ENCODE measurements around the gene AJM1.
A peak's percentile ranks its signal among the peaks of the same experiment; 100 is the strongest.
"Not testable (repeated sequence)": the region's sequence is repeated elsewhere in the genome, so short reads cannot be mapped to it uniquely, and the experiment has no call there.

Gene AJM1

DNA sequence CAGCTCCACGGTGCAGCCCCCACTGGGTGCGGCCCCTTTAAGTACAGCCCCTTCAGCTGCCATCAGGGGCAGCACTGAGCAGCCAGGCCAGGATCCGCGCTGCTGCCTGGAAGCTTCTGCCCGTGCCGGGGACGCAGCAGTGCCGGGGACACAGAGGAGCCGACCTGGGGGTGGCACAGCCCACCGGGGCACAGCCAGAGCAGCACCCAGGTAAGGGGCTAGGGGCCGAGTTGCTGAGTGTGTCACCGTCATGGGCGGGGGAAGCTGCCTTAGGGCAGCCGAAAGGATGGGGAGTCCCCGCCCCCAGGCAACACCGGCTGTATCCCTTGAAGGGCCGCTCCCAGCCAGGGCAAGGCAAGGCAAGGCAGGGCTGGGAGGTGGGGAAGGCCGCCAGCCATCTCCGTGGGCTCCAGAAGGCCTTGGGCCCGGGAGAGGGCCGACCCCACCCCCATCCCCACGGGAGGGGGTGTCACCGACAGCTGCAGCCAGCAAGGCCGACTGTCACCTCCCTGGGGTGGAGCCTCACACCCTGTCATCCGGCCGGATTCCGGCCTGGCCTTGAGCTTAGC, at the start of gene AJM1:
TSS of gene AJM1 (plus strand) at position 99 of the 569 bp plus-strand sequence. CDS start 1,937 bp downstream, outside the sequence.
- peak; percentile 80 for DNase-seq

DNA sequence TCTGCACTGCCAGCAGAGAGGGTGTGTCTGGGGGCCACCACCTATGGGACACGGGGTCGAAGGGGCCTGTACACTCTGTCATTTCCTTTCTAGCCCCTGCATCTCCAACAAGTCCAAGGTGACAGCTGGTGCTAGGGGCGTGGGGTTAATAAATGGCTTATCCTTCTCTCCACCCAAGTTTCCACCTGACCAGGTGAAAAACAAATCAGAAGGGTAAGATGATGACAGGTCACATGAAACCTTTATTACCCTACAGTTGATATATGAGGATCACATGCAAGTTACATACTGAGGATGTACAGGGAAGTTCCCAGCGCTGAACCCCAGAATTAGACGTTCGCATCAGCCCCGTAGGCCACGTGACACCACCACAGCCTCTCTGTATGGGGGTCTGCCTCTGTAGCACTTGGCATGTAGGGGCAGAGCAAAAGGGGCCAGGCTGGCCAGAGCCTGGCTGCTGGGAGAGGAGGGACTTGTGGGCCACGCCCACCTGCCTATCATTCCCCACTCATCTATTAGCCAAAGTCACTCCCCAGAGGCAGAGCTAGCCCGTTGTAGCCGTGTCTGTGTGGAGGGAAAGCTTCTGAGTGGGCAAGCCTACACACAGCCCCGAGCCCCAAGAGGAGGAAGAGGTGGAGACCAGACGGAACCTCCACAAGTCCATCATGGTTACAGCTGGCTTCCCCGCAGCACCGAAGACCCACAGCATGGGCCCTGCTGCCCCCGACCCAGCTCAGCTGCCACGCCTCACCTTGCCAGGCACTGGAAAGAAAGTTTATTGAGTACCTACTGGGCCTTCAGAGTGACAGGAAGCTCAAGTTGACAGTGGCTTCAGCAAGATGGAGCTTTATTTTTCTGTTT, 49.0 kb upstream of the AJM1 start:
- DNase-seq: no peak

DNA sequence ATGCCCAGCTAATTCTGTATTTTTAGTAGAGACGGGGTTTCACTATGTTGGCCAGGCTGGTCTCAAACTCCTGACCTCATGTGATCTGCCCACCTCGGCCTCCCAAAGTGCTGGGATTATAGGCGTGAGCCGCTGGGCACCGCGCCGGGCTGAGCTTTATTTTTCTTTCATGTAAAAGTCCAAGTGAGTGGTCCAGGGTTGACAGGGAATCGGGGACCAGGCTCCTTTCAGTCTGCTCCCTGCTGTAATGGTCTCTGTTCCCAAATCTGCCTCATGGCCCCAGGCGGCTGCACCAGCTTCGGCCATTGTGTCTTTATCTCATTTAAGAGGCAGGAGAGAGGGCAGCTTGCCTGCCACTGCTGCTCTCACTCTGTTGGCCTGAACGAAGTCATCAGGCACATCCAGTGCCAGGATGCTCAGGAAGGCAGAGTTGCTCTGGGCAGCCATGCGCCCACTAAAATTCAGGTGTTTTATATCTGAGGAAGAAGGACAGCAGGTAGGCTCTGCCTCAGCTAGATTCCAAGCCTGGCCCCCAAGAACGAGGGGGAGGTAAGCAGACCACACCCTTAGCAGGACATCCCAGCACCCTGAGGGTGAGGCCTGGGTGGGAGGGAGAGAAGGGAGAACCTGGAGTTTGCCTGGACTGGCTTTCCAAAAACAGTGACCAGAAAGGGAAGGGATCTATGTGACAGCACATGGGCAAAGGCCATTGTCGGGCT, 47.8 kb upstream of the AJM1 start:
- DNase-seq: no peak

DNA sequence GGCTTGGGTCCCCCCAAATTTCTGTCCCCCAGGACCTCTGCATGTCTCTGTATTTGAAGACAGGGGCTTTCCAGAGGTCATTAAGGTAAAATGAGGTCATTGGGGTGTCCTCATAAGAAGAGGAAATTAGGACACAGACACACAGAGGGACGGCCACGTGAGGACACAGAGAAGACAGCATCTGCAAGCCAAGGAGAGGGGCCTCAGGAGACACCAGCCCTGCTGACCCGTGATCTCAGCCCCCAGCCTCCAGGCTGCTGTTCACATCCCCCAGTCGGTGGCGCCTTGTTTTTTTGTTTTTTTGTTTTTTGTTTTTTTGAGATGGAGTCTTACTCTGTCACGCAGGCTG, 47.3 kb upstream of the AJM1 start:
- DNase-seq: no peak

DNA sequence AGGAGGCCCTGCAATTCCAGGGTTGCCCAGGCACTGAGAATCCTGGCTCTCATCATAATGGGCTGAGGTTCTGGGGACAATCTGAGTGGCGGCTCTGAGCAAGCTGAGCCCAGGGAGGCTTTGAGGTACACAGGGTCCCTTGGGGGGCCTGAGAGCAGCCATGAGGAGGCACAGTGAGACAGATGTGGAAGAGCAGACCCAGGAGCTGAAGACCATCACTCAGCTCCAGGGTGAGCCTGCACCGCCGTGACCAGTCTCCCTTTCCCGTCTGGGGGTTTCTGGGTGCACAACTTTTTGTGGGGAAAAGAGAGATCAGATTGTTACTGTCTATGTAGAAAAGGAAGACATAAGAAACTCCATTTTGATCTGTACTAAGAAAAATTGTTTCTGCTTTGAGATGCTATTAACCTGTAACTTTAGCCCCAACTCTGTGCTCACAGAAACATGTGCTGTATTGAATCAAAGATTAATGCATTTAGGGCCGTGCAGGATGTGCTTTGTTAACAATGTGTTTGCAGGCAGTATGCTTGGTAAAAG, 46.0 kb upstream of the AJM1 start, which contains the start of gene CCDC183:
TSS of gene CCDC183 (plus strand) at position 101 of the 537 bp plus-strand sequence. CDS start at position 161, 60 bp downstream.
- no peak for DNase-seq

DNA sequence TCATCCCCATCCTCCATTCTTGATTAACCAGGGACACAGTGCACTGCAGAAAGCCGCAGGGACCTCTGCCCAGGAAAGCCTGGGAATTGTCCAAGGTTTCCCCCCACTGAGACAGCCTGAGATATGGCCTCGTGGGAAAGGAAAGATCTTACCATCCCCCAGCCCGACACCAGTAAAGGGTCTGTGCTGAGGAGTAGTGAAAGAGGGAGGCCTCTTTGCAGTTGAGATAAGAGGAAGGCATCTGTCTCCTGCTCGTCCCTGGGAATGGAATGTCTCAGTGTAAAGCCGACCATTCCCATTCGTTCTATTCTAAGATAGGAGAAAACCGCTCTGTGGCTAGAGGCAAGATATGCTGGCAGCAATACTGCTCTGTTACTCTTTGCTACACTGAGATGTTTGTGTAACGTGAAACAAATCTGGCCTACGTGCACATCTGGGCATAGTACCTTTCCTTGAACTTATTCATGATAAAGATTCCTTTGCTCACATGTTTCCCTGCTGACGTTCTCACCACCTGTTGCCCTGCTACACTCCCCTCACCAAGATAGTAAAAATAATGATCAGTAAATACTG, 45.4 kb upstream of the AJM1 start:
- not testable (repeated sequence) for DNase-seq

DNA sequence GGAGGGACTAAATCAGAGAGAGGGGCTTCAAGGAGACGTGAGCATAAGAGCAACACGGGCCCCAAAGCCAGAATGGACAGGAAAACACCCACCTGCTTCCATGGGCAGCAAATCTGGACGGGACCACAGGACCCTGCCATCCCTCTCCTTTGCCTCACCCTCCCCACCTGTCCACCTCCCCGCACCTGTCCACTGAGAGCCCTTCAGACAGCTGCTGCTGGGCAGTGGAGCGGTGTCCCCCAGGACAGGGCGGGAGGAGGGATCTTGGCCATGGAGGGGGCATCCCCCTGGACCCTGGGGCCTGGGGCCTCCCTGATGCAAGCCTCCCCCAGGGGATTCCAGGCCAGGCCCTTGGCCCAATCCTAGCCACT, 43.6 kb upstream of the AJM1 start:
- no peak for DNase-seq

DNA sequence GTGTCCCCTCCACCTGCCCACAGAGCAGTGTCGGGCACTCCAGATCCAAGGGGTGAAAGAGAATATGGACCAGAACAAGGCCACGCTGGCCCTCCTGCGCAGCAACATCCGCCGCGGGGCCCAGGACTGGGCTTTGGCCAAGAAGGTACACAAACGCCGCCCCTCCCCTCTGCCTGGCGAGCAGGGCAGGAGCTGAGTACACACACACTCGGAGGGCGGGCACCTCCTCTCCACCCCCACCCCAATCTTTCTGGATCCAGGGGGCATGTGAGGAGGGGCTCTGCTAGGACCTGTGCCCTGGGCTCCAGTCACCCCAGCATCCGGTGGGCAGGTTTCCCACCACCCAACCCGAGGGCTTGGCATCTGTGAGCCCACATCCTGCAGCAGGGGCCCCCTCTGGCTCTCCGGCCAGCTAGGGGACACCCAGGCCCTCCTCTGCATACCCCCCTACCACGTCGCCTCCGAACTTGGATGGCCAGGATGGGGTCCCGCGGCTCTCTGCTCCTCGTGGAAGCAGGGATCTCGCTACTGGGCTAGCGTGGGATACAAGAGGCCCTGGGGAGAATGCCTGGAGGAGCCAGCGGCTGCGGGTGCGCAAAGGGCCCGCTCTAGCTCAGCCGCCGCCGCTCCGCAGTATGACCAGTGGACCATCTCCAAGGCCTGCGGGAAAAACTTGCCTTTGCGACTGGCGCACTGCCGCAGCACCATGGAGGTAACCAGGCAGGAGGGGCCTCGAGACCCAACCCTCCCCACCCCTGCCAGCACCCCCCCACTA, 43.0 kb upstream of the AJM1 start:
- no peak for DNase-seq

DNA sequence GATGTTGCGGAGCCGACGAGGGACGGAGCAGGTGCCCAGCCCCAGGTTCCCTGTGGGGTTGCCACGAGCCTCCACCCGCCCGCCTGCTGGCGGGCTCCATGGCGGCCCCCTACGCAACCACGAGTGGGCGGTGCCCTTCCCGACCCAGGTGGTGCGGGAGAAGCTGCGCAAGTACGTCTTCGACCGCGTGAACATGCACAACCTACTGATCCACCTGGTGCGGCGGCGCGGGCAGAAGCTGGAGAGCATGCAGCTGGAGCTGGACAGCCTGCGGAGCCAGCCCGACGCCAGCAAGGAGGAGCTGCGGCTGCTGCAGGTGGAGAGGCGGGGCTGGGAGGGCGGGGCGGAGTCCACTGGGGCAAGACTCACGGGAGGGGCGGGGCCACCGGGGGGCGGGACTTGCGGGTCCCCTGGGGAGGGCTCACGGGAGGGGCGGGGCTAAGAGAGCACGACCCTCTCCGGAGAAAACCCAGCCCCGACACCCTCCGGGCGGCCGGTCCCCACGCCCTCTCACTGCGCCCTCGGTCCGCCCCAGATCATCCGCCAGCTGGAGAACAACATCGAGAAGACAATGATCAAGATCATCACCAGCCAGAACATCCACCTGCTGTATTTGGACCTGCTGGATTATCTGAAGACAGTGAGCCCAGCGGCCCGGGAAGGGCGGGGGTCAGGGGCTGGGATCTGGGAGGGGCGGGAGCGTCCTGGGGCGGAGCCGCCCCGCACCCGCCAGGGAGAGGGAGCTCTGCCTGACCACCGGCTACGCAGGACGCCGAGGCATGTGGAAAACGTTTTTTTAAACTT, 42.2 kb upstream of the AJM1 start:
- peak; percentile 89 for DNase-seq

DNA sequence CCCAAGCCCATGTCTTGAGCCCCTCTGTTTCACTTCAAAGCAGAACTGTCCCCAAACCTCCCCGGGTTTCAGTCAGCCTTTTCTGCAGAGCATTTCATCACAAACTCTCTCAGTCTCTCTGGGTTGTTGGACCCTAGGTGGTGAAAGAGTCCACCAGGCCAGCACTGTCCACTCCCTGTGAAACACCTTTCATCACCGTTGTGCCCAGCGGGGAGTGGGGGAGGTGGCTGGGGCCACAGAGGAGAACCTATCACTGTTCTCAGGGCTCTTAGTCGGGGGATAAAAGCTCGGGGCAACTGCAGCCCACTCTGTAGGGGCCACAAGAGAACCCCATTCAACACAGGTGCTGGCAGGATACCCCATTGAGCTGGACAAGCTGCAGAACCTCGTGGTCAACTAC, 40.0 kb upstream of the AJM1 start:
- no peak for DNase-seq

DNA sequence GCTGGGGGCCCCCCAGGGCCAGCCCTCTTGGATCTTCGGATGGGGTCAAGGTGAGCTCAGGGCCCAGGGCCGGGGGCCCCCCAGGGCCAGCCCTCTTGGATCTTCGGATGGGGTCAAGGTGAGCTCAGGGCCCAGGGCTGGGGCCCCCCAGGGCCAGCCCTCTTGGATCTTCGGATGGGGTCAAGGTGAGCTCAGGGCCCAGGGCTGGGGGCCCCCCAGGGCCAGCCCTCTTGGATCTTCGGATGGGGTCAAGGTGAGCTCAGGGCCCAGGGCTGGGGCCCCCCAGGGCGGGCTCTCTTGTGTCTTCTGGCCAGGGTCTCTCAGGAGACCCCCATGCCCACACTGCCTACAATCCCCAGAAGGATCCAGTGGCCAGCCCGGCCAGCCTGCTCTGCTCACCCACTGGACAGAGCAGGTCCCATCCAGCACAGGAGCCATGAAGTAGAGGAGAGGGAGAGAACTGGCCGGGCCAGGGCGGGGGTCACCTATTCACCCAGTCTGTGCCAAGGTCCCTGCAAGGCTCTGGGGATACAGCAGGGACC, 39.2 kb upstream of the AJM1 start:
- DNase-seq: not testable (repeated sequence)

DNA sequence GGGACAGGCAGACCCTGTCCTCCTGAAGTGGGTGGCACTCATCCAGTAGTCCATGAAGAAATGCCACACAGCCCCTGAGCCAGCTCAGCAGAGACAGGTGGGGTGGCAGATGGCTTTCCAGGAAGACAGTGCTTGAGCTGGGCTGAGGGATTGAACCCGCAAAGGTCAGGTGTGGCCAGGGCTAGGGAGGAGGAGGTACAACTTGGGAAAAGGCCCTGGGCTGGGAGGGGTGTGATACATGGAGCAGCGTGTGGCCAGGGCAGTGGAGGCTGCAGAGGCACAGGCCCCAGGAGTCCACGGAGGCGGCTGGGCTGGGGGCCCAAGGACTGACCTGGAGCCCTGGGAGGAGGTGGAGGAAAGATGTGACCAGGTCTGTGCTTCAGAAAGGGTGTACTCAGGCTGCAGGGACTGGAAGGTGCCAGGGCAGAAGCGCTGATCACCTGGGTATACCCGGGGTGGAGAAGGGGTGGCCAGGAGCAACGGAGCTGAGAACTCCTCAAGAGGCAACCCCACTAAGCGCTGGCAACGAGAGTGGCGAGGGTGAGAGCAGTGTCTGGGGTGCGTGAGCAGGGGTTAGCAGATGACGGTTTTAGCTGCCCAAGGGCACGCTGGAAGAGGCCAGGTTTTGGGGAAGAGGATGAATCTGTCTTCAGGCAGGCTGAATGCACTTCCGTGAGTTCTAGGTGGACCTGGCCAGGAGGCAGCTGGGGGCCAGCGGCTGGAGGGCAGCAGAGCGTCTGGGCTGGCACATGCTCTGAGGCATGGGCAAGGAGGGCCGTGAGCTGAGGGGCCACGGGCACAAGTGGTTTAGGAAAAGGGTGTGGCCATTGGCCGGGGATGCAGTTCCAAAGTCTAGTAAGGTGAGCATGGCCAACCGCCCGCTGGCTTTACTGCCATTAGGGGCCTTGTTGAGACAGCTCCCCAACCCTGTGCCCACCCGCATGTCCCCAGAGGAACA, 38.4 kb upstream of the AJM1 start:
- no peak for DNase-seq

DNA sequence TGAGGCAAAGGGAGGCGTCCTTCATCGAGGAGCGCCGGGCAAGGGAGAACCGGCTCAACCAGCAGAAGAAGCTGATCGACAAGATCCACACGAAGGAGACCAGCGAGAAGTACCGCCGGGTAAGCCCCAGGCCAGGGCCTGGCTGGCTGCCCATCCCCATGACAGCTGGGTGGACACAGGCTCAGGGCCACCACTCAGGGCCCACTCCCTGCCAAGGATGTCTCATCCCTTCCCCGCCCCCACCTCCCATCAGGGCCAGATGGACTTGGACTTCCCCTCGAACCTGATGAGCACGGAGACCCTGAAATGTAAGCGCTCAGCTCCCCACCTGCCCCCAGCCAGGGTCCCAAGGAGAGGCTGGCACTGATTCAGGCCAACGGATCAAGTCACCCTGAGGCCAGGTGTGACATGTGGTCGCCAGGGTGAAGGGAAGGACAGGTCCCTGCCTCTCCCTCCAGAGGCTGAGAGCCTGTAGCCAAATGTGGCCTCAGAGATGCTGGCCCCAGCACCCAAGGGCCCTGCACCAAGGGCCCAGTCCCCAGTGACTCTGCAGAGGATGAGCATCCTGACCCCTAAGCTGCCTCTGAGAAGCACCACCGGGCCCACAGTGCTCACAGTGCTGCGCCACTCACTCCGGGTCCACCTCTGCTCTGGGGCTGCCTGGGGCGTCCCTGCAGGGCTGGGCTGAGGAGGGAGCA, 37.6 kb upstream of the AJM1 start:
- no peak for DNase-seq

DNA sequence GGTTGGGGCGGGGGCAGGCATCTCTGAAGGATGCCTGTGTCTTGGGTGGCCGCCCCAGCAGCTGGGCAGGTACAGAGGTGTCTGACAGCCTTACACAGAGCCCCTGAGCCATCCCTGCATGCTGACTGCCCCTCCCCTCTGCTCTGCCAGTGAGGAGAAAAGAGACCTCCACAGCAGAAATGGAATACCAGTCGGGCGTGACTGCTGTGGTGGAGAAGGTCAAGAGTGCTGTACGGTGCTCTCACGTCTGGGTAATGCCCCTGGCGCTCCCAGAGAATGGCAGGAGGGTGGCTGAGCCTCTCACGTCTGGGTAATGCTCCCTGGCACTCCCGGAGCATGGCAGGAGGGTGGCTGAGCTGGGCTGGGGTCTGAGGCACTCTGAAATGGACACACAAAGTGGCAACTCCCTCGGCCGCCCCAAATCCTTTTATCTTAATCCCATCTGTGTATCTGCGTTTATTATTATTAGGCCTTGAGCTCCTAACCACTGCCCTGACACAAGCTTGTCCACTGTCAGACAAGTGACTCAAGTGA, 37.0 kb upstream of the AJM1 start:
- DNase-seq: no peak

DNA sequence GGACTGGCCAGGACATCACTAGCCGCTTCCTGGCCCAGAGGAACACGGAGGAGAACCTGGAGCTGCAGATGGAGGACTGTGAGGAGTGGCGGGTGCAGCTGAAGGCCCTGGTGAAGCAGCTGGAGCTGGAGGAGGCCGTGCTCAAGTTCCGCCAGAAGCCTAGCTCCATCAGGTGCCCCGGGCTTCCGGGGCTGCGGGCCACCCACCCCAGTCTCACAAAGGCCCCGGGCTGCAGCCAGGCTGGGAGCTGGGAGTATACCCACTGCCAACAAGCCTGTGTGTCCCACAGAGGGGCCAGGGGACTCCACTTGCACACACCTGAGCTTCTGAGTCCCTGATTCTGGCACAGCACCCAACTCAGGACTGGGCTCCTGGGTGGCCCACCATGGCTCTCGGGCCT, 36.2 kb upstream of the AJM1 start:
- DNase-seq: no peak

DNA sequence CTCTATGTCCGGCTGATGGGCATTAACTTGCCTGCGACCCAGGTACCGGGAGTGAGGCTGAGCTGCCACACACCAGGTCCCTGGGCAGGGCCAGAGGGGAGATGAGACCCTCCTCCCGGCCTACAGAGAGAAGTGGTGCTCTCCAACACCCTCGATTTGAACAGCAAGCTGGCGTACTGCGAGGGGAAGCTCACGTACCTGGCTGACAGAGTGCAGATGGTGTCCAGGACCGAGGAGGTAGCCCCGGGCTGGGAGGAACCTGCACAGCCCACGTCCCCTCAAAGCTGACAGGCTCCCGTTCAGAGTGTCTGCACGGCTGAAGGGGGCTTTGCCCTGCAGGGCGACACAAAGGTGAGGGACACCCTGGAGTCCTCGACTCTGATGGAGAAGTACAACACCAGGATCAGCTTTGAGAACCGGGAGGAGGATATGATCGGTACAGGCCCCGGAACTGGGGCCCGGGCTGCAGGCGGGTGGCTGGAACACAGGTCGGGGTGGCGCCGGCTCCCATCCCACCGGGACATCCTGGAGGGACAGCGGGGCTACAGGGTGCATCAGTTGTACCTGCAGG, 35.6 kb upstream of the AJM1 start:
- no peak for DNase-seq

DNA sequence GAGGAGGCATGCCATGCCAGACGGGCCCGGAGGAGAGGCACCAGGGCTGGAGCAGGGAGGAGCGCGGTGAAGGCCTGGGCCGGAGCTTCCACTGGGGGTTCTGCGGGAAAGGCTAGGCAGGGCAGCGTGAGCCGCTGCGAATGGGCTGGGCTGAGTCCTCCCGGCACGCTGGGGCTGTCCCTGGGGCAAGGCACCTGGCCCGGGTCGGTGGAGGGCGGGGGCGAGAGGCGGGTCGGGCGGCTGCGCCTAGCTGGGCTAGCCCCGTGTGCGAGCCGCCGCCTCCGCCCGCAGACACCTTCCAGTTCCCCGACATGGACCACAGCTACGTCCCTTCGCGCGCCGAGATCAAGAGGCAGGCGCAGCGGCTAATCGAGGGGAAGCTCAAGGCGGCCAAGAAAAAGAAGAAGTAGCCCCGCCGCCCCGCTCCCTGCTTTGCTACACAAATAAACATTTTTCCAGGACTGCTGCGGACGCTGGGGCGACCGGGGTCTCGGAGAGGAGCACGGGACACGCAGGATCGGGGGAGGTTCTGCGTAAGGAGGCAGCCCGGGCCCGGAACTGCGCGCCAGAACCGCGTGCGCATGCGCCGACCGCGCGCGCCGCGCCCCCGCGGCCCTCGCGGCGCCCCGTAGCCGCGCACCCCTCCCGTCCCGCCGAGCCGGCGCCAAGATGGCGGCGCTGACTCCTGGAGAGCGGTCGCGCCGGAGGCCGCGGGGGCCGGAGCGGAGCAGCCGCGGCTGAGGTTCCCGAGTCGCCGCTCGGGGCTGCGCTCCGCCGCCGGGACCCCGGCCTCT, 34.8 kb upstream of the AJM1 start, which contains the start of gene RABL6:
TSS of gene RABL6 (plus strand) at position 668 of the 794 bp plus-strand sequence. CDS start 249 bp downstream, outside the sequence.
- peak; percentile 81 for DNase-seq
